Osteocyte (in vitro differentiated cells): ENCODE data around the gene ENPP4. TPM values are rescaled to one million over a fixed set of nuclear protein-coding genes. Genes with fewer than 3 reads are reported as not detected.
A peak's percentile ranks its signal among the peaks of the same experiment; 100 is the strongest.

ENCODE experiments used
- DNase-seq: peaks from one replicate; pipeline ENCODE4 v3.0.0; 2021; ENCODE audit warnings: mixed read lengths; ENCODE audit not compliant: unreplicated experiment; ENCODE audit errors: extremely low spot score
- H3K27ac Mint-ChIP-seq: one replicate; pipeline ENCODE4 v1.8.0; 2021; ENCODE audit warnings: mild to moderate bottlenecking, mixed read lengths; ENCODE audit not compliant: unreplicated experiment
- H3K27me3 Mint-ChIP-seq: one replicate; pipeline ENCODE4 v1.8.0; 2021; ENCODE audit warnings: mixed read lengths; ENCODE audit not compliant: unreplicated experiment
- H3K36me3 Mint-ChIP-seq: one replicate; pipeline ENCODE4 v1.8.0; 2021; ENCODE audit warnings: mixed read lengths; ENCODE audit not compliant: unreplicated experiment
- H3K4me1 Mint-ChIP-seq: one replicate; pipeline ENCODE4 v1.8.0; 2021; ENCODE audit warnings: mixed read lengths; ENCODE audit not compliant: unreplicated experiment
- H3K4me3 Mint-ChIP-seq: one replicate; pipeline ENCODE4 v1.8.0; 2021; ENCODE audit warnings: mild to moderate bottlenecking, moderate library complexity, mixed read lengths; ENCODE audit not compliant: unreplicated experiment
- H3K9me3 Mint-ChIP-seq: one replicate; pipeline ENCODE4 v1.8.0; 2021; ENCODE audit warnings: mixed read lengths; ENCODE audit not compliant: unreplicated experiment
- CTCF ChIP-seq: fragments of 200-600 bp; sonication (generic); IDR thresholded peaks from 2 replicates; pipeline ENCODE4 v1.5.0; 2021; ENCODE audit warnings: antibody characterized with exemption, mild to moderate bottlenecking, moderate library complexity
- total RNA-seq: library from RNA; stranded (reverse); gene quantifications from 2 replicates; pipeline ENCODE4 v1.2.1, GENCODE V29; 2021

Gene ENPP4
- total RNA-seq, 1 donor from 2014 or later = 0.27 TPM

DNA sequence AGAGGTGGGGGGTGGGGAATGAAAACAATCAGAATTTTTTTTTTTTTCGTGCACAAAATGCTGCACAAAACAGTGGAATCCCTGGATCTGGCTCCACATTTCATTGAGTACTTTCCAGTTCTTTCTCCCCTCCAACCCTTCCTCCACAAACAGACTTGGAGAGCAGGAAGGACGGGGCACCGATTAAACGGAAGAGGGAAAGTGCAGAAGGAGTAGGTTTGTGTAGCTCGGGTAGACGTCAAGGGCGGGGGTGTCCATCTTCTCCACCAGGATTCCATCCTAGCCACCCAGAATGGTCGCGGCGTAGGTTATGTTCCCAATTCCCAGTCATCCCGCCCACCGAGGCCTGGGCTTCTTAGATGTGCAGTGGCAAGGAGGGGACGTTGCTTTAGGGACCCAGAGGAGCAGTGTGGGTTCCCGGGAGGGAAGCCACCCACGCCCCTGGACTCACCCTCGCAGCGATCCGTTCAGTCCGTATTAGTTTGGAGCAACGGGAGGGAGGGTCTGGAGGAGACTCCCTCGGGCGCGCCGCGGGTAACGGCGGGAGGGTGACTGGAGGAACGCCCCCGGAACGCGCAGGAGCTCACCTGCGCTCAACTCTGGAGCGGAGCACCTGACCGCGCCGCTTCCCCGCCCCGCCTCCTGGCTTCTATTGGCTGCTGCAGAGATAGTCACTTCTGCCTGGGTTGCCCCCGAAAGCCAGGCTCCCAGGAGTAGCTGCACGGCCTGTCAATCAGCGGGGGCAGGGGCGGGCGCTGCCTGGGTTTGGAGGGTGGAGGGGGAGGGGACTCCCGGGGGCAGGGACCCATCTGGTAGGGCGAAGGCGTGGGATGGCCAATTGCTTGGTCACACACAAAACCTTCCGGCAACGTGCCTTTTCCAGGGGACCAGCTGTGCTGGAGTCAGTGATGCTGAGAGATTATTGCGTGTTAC, 40.8 kb downstream of the ENPP4 start, which contains the start of gene ENPP5:
Gene ENPP5 (minus strand): TSS at position 624 of the 933 bp plus-strand sequence. CDS start 2,718 bp downstream, outside the sequence.
- Mint-ChIP-seq H3K27ac (no peak within 1 kb of the TSS), H3K36me3 (no peaks in the 10 kb centered on the region), H3K9me3 (no peaks in the 10 kb centered on the region), H3K4me1 (peaks cover 8% of the 10 kb centered on the region), H3K4me3 (peak within 1 kb of the TSS; percentile 66), H3K27me3 (peaks cover 59% of the 10 kb centered on the region)
- DNase-seq = no peak
- no peak for TF ChIP-seq CTCF

DNA sequence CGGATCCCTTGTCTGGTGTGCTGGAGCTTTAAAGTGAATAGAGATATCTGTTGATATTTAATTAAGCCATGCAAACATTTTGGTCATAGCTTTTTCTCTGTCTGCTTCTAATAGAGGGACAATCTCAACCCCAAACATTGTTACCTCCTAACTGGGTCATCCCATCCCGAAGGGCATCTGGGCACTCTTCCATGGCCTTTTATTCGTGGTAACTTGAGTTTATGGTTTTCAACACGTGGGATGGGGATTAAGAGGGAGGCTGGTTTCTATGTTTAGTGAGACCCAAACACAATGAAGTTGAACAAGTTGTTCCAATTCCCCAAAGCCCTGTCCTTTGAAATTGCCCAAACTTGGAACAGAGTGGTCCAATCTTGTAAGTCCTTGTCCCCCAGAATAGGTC, 42.4 kb downstream of the ENPP4 start:
- Mint-ChIP-seq H3K4me1 (peaks cover 8% of the 10 kb centered on the region), H3K27me3 (peaks cover 55% of the 10 kb centered on the region), H3K9me3 (no peaks in the 10 kb centered on the region), H3K27ac (no peak overlapping the region), H3K4me3 (no peak overlapping the region), H3K36me3 (no peaks in the 10 kb centered on the region)
- no peak for TF ChIP-seq CTCF
- DNase-seq = no peak

- H3K9me3 Mint-ChIP-seq = no peaks in the 10 kb centered on the region
- H3K27ac Mint-ChIP-seq = no peak overlapping the region
- no peaks in the 10 kb centered on the region for H3K36me3 Mint-ChIP-seq
- TF ChIP-seq CTCF = no peak
- H3K4me3 Mint-ChIP-seq = no peak overlapping the region
- no peak for DNase-seq
- H3K4me1 Mint-ChIP-seq = peaks cover 8% of the 10 kb centered on the region
- H3K27me3 Mint-ChIP-seq = peaks cover 59% of the 10 kb centered on the region
Measured at GRCh38 chr6:46174904-46175303, 45.1 kb downstream of the ENPP4 start.

- Mint-ChIP-seq H3K36me3 (no peaks in the 10 kb centered on the region), H3K27me3 (peaks cover 57% of the 10 kb centered on the region), H3K4me1 (peaks cover 2% of the 10 kb centered on the region), H3K4me3 (no peak overlapping the region), H3K9me3 (no peaks in the 10 kb centered on the region), H3K27ac (no peak overlapping the region)
- TF ChIP-seq CTCF = no peak
- no peak for DNase-seq
Measured at GRCh38 chr6:46175446-46175845, 45.7 kb downstream of the ENPP4 start.

GRCh38 chr6:46175976-46176375, 46.2 kb downstream of the ENPP4 start:
- TF ChIP-seq CTCF = no peak
- H3K4me1 Mint-ChIP-seq = no peaks in the 10 kb centered on the region
- DNase-seq = no peak
- no peak overlapping the region for H3K4me3 Mint-ChIP-seq
- H3K9me3 Mint-ChIP-seq = no peaks in the 10 kb centered on the region
- no peak overlapping the region for H3K27ac Mint-ChIP-seq
- H3K36me3 Mint-ChIP-seq = no peaks in the 10 kb centered on the region
- peaks cover 59% of the 10 kb centered on the region for H3K27me3 Mint-ChIP-seq
